SKM-1 treated with dmso at 0.1 percent for 144 hours (cell line): ENCODE measurements around the gene AVPR2.
A peak's percentile ranks its signal among the peaks of the same experiment; 100 is the strongest.

Experiments
- DNase-seq: peaks from one replicate; lab custom pipeline; 2025; ENCODE audit not compliant: unreplicated experiment; lab: John Stamatoyannopoulos, UW

AVPR2 gene

DNA sequence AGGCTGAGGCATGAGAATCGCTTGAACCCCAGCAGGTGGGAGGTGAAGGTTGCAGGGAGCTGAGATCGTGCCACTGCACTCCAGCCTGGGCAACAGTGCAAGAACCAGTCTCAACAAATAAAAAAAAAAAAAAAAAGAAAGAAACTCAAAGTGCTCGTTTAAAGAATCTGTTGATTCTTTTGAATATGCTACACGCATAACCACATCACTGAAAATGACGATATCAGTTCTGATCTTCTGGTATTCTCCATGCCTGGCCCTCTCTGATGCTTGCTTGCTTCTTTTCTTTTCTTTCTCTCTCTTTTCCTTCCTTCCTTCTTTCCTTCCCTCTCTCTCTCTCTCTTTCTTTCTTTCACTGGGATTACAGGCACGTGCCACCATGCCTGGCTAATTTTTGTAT, 7.3 kb downstream of the AVPR2 start:
- no peak for DNase-seq

- DNase-seq: no peak
Measured at GRCh38 chrX:153913211-153913610, 8.7 kb downstream of the AVPR2 start.

DNA sequence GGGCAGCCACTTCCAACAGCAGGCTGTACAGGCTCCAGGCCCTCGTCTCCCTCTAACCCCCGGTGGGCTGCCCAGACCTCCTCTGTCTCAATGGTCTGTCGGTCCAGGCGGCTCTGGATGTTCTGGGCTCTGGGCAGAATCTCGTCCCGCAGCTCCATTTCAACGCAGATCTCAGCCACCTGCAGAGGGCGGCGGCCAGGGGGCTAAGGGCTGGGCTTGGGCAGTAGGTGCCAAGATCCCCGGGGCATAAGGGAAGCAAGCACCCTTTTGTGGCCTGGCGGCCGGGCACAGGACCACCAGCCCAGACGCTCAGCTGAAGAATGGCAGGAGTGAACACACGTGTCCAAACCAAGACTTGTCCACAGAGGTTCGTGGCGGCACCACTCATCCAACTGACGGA, 9.2 kb downstream of the AVPR2 start:
- DNase-seq: no peak

DNA sequence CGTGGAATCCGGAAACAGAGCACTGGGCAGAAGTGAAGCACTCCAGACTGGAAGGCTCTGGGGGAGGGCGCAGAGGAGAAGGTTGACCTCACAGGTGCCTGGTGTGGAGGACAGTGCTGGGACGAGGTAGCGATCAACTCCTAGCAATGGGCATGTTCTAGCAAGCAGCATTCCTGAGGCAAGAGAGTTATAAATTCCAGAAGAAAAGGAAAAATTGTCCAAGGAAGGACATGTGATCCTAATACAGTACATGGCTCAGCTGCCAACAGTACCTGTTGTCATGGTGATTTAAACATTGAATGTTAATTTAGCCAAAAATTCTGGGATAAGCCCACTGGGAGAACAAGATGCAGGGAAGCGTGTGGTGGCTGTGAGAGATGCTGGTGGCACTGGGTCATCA, 13.4 kb downstream of the AVPR2 start:
- no peak for DNase-seq

- no peak for DNase-seq
Measured at GRCh38 chrX:153919281-153919680, 14.8 kb downstream of the AVPR2 start.

DNA sequence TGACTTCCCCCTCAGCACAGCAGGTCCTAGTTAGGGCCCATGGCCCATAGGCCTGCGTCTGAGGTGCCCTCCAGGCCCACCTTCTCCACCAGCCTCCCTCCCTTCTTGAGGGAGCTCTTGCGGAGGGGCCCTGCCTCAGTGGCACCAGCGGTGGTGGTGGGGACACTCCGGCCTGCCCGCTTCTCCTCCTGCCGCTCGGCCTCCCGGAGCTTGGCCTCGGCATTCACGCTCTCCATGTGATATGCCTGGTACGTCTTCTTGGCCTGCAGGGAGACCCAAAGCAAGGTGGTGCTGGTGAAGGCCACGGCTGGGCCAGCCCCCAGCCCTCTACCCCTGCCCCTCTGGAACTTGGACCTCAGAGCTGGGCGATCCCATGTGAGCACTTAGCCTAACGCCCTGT, 16.1 kb downstream of the AVPR2 start:
- no peak for DNase-seq

GRCh38 chrX:153921070-153921469, 16.6 kb downstream of the AVPR2 start:
- DNase-seq: no peak

DNA sequence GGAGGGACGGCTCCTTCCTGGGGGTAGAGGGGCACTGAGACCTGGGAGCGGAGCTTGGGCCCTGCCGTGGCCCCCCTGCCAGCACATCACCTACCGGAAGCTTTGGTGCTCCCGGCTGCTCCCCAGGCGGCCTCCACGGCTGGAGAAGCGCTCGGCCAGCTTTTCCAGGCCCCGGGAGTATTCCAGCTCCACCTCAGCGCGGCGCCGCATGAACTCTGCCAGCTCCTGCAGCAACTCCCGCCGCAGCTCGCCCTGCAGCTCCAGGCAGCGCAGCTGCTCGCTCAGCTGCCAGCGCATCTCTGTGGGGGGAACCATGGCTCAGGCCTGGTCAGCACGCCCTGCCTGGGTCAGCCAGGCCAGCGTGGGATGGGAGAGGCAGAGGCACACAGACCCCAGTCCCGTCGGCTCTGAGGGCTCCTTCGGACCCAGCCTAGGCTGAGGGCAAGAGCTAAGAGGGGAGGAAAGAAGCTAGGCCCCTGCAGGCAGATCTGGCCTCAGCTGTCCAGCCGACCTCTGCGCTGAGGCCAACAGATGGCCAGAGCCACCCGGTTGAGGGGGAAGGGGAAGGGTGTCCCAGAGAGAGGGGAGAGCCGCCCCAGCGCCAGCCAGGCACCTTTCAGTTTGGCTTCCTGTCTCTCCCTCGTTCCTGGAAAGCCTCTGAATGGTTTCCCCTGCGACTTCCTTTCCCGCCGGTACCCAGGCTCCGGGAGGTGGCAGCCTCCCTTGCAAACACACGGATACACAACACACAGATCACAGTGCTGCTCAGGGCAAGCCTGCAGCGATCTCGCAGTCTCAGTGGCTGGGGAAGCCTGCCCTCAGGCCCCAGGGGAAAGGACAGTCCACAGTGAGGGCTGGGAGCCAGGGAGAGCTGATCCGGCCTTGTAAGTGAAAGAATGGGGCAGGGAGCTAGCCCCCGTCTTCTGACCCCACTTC, 17.3 kb downstream of the AVPR2 start:
- no peak for DNase-seq

DNA sequence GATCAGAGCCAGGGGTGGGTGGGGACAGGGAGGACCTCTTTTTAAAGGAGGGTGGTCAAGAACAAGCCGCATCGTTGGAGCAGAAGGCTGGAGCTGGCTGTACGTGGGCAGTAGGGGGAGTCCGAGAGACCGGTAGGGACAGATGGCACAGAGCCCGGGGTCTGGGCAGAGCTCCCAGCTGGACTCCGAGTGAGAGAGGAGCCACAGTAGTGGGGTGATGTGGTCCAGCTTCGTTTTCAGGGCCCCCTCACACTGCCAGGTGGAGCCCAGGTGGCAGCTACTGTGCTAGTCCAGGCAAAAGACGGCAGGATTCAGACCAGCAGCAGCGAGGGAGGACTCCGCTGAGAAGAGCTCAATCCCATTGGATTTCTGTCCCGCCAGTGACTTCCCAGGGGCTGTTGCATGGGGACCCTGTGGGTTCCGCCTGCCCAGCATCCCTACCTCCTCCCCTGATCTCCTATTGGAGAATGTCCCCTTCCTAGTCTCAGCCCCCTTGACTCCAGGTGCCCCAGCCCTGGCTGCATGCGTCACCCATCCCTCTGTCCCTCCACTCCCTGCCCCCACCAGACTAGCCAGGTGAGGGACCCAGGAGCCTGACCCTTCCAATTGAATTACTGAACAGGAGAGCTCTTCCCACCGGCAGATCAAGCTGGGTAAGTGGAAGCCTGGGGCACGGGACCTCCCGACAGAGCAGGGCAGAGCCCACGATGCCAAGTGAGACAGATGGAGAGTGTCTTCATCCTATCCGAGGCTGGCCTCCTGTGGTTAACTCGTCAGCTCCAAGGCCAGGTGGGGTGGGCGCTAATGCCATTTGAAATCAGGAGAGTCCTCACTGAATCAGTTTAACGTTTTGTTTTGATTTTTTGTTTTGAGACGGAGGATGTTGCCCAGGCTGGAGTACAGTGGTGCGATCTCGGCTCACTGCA, 18.7 kb downstream of the AVPR2 start:
- DNase-seq: no peak

DNA sequence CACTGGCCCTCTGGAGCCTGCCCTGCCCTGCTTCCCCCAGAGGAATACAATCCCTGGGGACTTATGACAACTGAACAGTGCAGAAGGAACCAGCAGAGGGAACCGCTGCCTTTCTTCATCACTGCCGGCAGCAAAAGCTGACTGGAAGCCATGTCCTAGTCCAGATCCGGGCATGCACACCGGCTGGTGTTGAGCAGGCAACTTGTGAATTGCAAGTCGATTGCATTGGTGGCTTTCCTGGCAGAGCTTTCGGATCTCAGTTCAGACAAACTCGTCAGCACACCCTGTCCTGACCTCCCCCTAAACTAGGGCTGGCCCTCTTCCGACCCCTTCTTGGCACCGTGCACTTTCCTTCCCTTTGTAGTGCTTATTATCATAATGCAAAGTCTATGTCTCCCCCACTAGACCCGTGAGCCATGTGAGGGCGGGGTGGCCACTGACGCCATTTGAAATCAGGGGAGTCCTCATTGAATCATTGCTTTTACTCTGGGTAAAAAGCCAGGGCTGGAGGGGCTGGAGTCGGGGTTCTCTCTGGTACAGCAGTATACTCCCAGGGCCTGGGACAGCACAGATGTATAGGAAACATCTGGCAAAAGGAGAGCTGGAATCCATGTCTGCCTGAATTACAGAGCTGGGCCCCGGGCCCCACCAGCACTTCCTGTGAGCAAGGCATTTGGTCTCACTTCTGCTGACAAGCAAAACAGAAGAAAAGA, 19.8 kb downstream of the AVPR2 start:
- no peak for DNase-seq

- no peak for DNase-seq
Measured at GRCh38 chrX:153925387-153925738, 20.9 kb downstream of the AVPR2 start.

DNA sequence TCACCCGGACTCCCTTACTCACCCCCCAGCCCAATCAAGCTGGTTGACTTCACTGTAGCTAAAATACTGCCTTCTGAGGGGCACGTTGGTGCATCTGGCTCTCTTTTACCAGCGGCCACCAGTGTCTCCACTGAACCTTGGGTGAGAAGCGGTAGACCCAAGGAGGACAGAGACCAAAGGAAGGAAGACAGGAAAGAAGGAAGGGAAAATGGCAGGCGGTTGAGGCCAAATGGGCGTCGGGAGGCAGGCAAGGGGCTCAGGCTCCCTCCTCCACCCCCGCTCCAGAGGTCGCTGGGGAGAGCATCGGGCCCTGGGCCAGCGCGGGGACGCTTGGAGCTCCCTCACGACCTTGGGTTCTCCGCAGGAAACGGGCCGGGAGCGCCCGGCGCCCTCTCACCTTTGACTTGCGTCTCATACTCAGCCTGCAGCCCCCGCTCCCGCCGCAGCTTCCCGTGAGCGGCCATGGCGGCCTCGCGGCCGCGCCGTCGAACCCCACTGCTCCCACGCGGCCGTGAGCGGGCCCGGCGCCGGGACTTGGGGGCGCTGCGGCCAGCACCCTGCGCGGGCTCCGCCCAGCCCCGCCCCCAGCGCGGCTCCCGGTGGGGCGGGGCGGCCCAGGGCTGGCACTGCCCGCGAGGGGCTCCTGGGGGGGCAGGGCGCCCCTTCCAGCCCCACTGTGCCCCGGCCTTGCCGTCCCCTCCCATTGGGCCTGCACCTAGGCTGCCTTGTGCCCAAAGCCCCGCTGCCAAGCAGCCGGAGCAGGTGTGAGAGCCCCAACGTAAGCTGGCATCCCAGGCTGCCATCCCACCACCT, 21.5 kb downstream of the AVPR2 start, which contains the start of gene ARHGAP4:
Gene ARHGAP4 (minus strand): TSS at position 526 of the 813 bp plus-strand sequence. CDS start 62 bp downstream, at position 464.
- DNase-seq: no peak

GRCh38 chrX:153926552-153926857, 22.0 kb downstream of the AVPR2 start:
- no peak for DNase-seq

DNA sequence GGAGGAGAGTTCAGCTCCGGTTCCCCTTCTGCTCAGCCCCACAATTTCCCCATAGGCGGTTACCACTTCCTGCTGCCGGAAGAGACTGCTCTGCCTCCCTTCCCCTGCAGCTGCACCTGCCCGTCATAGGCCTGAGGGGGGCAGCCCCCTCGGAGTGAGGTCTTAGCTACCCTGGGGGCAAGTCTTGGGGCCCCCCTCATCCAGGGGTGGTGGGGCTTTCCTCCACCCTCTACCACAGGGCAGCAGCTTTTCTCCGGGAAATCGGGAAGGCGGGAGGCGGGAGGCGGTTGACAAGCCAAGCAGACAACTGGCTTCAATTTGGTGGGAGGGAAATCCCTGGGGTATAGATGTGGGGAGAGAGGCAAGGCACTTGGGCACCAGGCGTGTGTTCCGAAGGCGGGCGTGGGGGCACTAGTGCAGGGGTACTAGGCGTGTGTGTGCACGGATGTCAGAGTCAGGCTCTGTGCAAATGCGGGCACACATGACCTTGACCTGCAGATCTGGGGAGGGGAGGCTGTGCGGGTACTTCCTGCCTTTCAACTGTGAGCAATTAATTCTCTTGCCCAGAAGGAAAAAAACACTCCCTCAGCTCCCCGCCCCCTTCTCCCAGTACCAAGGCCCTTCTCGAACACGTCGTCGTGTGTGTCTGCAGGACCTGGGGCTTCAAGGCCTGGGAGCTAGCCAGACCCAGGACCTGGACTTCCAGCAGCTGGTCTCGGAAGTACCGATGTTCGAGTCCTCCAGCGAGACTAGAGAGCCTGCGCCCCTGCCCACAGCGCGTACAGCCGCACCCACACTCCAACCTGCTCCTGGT, 22.6 kb downstream of the AVPR2 start:
- DNase-seq: peak; percentile 88

GRCh38 chrX:153927672-153927921, 23.1 kb downstream of the AVPR2 start:
- no peak for DNase-seq

DNA sequence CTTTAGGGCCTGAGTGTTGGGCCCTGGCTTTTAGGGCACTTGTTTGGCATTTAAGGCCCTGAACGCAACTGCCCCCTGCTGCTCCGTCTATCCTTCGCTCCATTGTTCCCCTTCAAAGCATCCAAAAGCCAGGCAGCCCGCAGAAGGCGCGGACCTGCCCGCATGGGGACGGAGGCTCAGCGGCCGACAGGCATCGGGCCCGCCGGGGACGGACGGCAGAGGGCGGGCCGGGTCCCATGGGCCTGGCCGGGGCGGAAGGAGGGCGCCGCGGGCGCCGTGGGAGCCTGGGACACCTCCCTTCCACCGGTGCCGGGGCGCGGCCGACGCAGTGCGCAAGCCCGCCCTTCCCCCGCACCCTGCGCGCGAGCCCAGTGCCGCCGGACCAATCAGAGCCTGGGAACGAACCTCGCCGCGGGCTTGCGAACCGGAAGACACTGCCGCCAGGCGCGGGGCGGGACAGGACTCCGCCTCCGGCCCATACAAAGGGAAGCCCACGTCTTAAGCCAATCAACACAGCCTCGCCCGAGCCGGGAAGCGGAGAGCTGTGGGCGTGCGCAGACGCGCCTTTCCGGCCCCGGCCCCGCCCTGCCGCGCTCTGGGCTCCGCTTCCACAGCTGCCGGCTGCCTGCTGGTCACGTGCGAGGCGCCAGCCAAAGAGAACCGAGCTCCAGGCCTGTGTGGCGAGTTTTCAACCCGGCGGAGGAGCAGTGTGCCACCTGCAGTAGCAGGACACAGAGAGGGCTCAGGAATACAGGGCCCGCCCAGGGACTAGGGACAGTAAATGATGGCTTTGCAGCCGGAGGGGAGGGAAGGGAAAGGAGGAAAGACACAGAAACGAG, 23.7 kb downstream of the AVPR2 start:
- peak; percentile 89 for DNase-seq

DNA sequence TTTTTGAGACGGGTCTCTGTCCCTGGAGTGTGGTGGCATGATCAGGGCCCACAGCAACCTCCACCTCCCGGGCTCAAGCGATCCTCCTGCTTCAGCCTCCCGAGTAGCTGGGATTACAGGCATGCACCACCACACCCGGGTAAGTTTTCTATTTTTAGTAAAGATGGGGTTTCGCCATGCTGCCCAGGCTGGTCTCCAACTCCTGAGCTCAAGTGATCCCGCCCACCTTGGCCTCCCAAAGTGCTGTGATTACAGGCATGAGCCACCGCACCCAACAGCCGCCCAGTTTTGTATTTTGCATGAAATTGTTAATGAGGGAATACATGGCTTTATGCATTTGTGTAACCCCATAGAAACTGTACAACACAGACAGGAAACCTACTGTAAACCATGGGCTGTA, 24.4 kb downstream of the AVPR2 start:
- no peak for DNase-seq

DNA sequence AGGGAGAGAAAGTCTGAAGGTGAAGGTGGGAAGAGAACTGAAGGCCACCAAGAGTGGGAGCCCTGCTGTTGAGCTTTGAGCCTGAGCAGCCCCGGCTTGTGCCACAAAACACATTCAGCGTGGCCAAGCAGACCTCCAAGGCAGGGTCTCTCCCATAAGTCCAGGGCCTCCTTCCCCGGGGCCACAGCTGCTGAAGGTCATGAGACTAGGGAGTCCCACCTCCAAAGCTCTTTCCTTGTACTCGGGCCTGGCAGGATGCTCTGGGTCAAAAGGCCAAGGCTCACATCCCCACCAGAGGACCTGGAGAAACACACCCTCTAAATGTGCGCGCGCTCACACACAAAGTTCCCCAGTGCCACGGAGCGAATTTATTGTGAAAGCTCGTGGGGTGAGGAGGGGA, 25.1 kb downstream of the AVPR2 start:
- DNase-seq: no peak
